Smooth muscle cell of the coronary artery (primary cell): ENCODE results near the gene HJURP. TPM values are rescaled to one million over a fixed set of nuclear protein-coding genes. Genes with fewer than 3 reads are reported as not detected.

Source experiments
- total RNA-seq: library from RNA; depleted of rRNA; stranded (reverse); fragments of >200 nt; gene quantifications from 2 replicates; pipeline ENCODE4 v1.2.3, GENCODE V29; 2014; ENCODE audit warnings: low replicate concordance

Gene HJURP
- 1.2 and 4.5 TPM in 2 replicates for total RNA-seq

GRCh38 chr2:233854241-233854981 lies at the start of gene HJURP:
Gene HJURP, minus strand, starts transcription at chr2:233854535. Its CDS starts 35 bp downstream, at chr2:233854500.

DNA sequence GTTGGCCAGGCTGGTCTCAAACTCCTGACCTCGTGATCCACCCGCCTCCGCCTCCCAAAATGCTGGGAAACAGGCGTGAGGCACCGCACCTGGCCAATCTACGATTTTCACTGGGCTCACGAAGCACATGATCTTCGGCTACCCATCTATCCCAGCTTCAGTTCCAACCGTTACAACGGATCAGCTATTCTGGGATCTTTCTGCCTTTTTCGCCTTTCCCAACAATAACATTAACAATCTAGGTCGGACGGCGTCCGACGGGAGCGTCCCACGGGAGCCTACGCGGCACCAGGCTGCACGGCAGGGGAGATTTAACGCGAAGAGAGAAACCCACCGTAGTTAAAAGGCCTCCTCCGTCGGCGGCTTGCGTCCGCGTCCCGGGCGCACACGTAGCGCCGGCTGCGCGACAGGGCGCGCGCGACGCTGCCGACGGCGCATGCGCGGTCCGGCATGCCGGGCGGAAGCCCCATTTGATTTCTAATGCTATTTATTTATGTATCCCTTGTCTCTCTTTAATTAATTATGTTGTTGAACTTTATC lies 13.7 kb upstream of the HJURP start, which contains the start of gene MSL3B:
TSS of gene MSL3B (minus strand) at position 394 of the 540 bp plus-strand sequence.

Other genes with a start within 250 kb of the HJURP start
- under 0.01 and 0.08 TPM in 2 replicates for gene UGT1A8, start 236.9 kb downstream of the HJURP start, total RNA-seq
- 0.23 TPM in 1 of 2 replicates, not detected in the other for gene UGT1A10, start 218.1 kb downstream of the HJURP start, total RNA-seq
- not detected in 2 replicates for gene UGT1A9, start 182.6 kb downstream of the HJURP start, total RNA-seq
- not detected in 2 replicates for gene UGT1A7, start 172.6 kb downstream of the HJURP start, total RNA-seq
- 0.08 TPM in 1 of 2 replicates, not detected in the other for gene UGT1A6, start 161.6 kb downstream of the HJURP start, total RNA-seq
- gene UGT1A5, start 141.6 kb downstream of the HJURP start, total RNA-seq, result not detected in 2 replicates
- gene UGT1A4, start 135.8 kb downstream of the HJURP start, total RNA-seq, result not detected in 2 replicates
- not detected in 2 replicates for gene UGT1A3, start 125.5 kb downstream of the HJURP start, total RNA-seq
- gene UGT1A1, start 94.3 kb downstream of the HJURP start, total RNA-seq, result not detected in 2 replicates
- gene MROH2A, start 76.2 kb downstream of the HJURP start, total RNA-seq, result 0.15 TPM in 1 of 2 replicates, not detected in the other
- gene TRPM8, start 62.8 kb upstream of the HJURP start, total RNA-seq, result 0.59 TPM in 1 of 2 replicates, not detected in the other
- not detected in 2 replicates for gene SPP2, start 196.2 kb upstream of the HJURP start, total RNA-seq